Esophagus mucosa (tissue), 1 donor: ENCODE data around the gene SLFN12. TPM values are rescaled to one million over a fixed set of nuclear protein-coding genes. Genes with fewer than 3 reads are reported as not detected.
"Not testable (repeated sequence)": the region's sequence is repeated elsewhere in the genome, so short reads cannot be mapped to it uniquely, and the experiment has no call there.

Source experiments
- ATAC-seq: fragments of 200-7000 bp; cut with Tn5 transposase; one replicate; pipeline ENCODE4 v1.9.1; 2020
- total RNA-seq: library from RNA; stranded (reverse); gene quantifications from one replicate; pipeline ENCODE4 v1.2.4, GENCODE V29; 2023
- donor health status: DM: yes; HTN: yes; CAD: no.

The SLFN12 gene
- total RNA-seq, 1 donor from 2014 or later, result 2.6 TPM

- no peak for ATAC-seq
Observed at GRCh38 chr17:35407531-35407930, 24.8 kb downstream of the SLFN12 start.

- ATAC-seq, result no peak
Observed at GRCh38 chr17:35406568-35406967, 25.7 kb downstream of the SLFN12 start.

- ATAC-seq, result peak; percentile 48
Observed at GRCh38 chr17:35404360-35404759, 27.9 kb downstream of the SLFN12 start.

GRCh38 chr17:35393783-35394182, 38.5 kb downstream of the SLFN12 start:
- ATAC-seq, result not testable (repeated sequence)

- no peak for ATAC-seq
Observed at GRCh38 chr17:35390663-35391062, 41.6 kb downstream of the SLFN12 start.

GRCh38 chr17:35390156-35390555, 42.1 kb downstream of the SLFN12 start:
- ATAC-seq, result no peak

GRCh38 chr17:35387496-35387895, 44.8 kb downstream of the SLFN12 start:
- ATAC-seq, result no peak

- ATAC-seq, result no peak
Observed at GRCh38 chr17:35377706-35378105, 54.6 kb downstream of the SLFN12 start.

GRCh38 chr17:35377068-35377467, 55.2 kb downstream of the SLFN12 start:
- ATAC-seq, result no peak

- ATAC-seq, result no peak
Observed at GRCh38 chr17:35376245-35376644, 56.1 kb downstream of the SLFN12 start.

- ATAC-seq, result no peak
Observed at GRCh38 chr17:35374766-35375344, 57.4 kb downstream of the SLFN12 start.

- ATAC-seq, result peak; percentile 60
Observed at GRCh38 chr17:35373984-35374765, 58.1 kb downstream of the SLFN12 start.

- ATAC-seq, result peak; percentile 88
Observed at GRCh38 chr17:35373534-35373983, 58.7 kb downstream of the SLFN12 start, which contains the start of gene SLFN11. TSS of gene SLFN11 (minus strand) at chr17:35373621. CDS start at chr17:35363807, 9,814 bp downstream.

GRCh38 chr17:35372846-35373533, 59.3 kb downstream of the SLFN12 start:
- ATAC-seq, result peak; percentile 45

- no peak for ATAC-seq
Observed at GRCh38 chr17:35371934-35372333, 60.4 kb downstream of the SLFN12 start.

GRCh38 chr17:35368081-35368830, 64.0 kb downstream of the SLFN12 start:
- peak; percentile 76 for ATAC-seq

GRCh38 chr17:35361027-35361426, 71.3 kb downstream of the SLFN12 start:
- no peak for ATAC-seq

Other genes starting within 250 kb of the SLFN12 start
- not detected for gene SLC35G3, start 238.1 kb downstream of the SLFN12 start, total RNA-seq
- gene SLFN5, start 189.4 kb downstream of the SLFN12 start, total RNA-seq, result 25.0 TPM
- 6.6 TPM for gene SLFN11, start 58.9 kb downstream of the SLFN12 start, total RNA-seq
- gene SLFN13, start 16.3 kb upstream of the SLFN12 start, total RNA-seq, result 7.9 TPM
- 0.40 TPM for gene SLFN12L, start 105.2 kb upstream of the SLFN12 start, total RNA-seq
- gene SLFN14, start 128.3 kb upstream of the SLFN12 start, total RNA-seq, result not detected
- gene PEX12, start 146.1 kb upstream of the SLFN12 start, total RNA-seq, result 3.9 TPM
- gene AP2B1, start 154.8 kb upstream of the SLFN12 start, total RNA-seq, result 37.9 TPM